HCT116 (cell line): ENCODE measurements around the gene PIAS4.

Experiments used
- CTCF ChIP-seq, 3 experiments: fragments of 200-600 bp in 1 of 3; sonication (generic) in 1 of 3; IDR thresholded peaks in 2 of 3; conservative IDR thresholded peaks in 1 of 3; 2 replicates each; pipeline ENCODE4 v1.5.1; 2012 to 2017; ENCODE audit warnings: low read depth in 2 of 3, low read length in 2 of 3, antibody characterized with exemption in 1 of 3, borderline replicate concordance in 1 of 3, control low read depth in 1 of 3, mild to moderate bottlenecking in 1 of 3, mixed read lengths in 1 of 3, mixed run types in 1 of 3, moderate library complexity in 1 of 3; ENCODE audit not compliant: insufficient read depth in 1 of 3
- POLR2AphosphoS5 ChIP-seq: IDR thresholded peaks from 2 replicates; pipeline ENCODE4 v1.6.1; 2011; ENCODE audit warnings: mild to moderate bottlenecking, low read depth, low read length, moderate library complexity
- RAD21 ChIP-seq: IDR thresholded peaks from 2 replicates; pipeline ENCODE4 v1.6.1; 2012; ENCODE audit warnings: low read depth, mild to moderate bottlenecking
- SIN3A ChIP-seq: IDR thresholded peaks from 2 replicates; pipeline ENCODE4 v1.6.1; 2012; ENCODE audit warnings: low read depth

- TF ChIP-seq POLR2AphosphoS5 (no peak), RAD21 (peak; percentile 83), SIN3A (peak; percentile 24; the same call in 1 of the 2 replicates), CTCF (IDR thresholded peaks at IDR 0.05 in 2 of 3, conservative IDR thresholded peaks at IDR 0.05 in 1 of 3; ENCODE audit: borderline replicate concordance in 1 of 3, insufficient read depth in 1 of 3, low read depth in 2 of 3, low read length in 2 of 3) (peak; percentile 54 to 88 (median 71); a peak in 5 of 6 replicates)
These were observed 21.1 kb upstream of the PIAS4 start for GRCh38 chr19:3986260-3987041.
